BJ (cell line): ENCODE measurements around the gene PKN3. TPM values are rescaled to one million over a fixed set of nuclear protein-coding genes. Genes with fewer than 3 reads are reported as not detected.

ENCODE experiments used
- CTCF ChIA-PET: fragments of 350-600 bp; formaldehyde crosslinking; extraction: SDS; loops from one replicate; lab custom pipeline; 2021; ENCODE audit warnings: antibody characterized with exemption, inconsistent platforms; lab: Yijun Ruan, JAX
- POLR2A ChIA-PET: fragments of 300-600 bp; sonication (Branson Sonifier 250); formaldehyde crosslinking; extraction: SDS; loops from one replicate; lab custom pipeline; 2021; ENCODE audit warnings: antibody characterized with exemption; lab: Charles Lee
- DNase-seq: peaks from one replicate; pipeline ENCODE4 v3.0.0-alpha.2; 2011; ENCODE audit warnings: low read depth
- H3K27me3 ChIP-seq: 2 replicates; pipeline ENCODE4 v1.6.0; 2011; ENCODE audit warnings: low read length; ENCODE audit not compliant: control insufficient read depth, insufficient read depth
- H3K36me3 ChIP-seq: 2 replicates; pipeline ENCODE4 v1.5.1; 2011; ENCODE audit warnings: low read length; ENCODE audit not compliant: control insufficient read depth, insufficient read depth
- H3K4me3 ChIP-seq: 2 replicates; pipeline ENCODE4 v1.5.1; 2011; ENCODE audit warnings: low read depth, mild to moderate bottlenecking, control low read depth, low read length
- CTCF ChIP-seq: IDR thresholded peaks from 2 replicates; pipeline ENCODE4 v1.5.1; 2011; ENCODE audit warnings: low read depth, mild to moderate bottlenecking, control low read depth, inconsistent platforms, low read length, moderate library complexity; ENCODE audit not compliant: insufficient read depth
- polyA minus RNA-seq: library from RNA; depleted of rRNA, polyadenylated mRNA; stranded (reverse); fragments of >200 nt; gene quantifications from 2 replicates; pipeline ENCODE4 v1.2.3, GENCODE V29; 2011; rRNA and poly(A)+ RNA removed
- polyA plus RNA-seq: library from polyadenylated mRNA; depleted of rRNA; stranded (reverse); fragments of >200 nt; gene quantifications from 2 replicates; pipeline ENCODE4 v1.2.3, GENCODE V29; 2011; rRNA removed

Gene PKN3
- polyA plus RNA-seq, result 2.8 and 3.4 TPM in 2 replicates
- polyA minus RNA-seq, result 4.2 and 4.7 TPM in 2 replicates

- no peak for DNase-seq
- TF ChIP-seq CTCF, result peak; percentile 92
- POLR2A ChIA-PET, result interaction anchor here (0.6 kb wide), 1 partner anchor 286 kb away, joined by 3 read pairs; no protein-coding TSS in a partner anchor
These were observed at the start of gene PKN3 for GRCh38 chr9:128702445-128702948. Gene PKN3, plus strand, starts transcription at chr9:128702503. Its CDS starts 413 bp downstream, at chr9:128702916.

GRCh38 chr9:128653908-128654307 is 48.4 kb upstream of the PKN3 start:
- no peak overlapping the region for H3K4me3 ChIP-seq
- ChIA-PET CTCF (interaction anchor here (0.7 to 1.2 kb wide), 3 partner anchors 18 to 48 kb away, joined by 3 to 4 read pairs (median 3); partner anchors contain the start of genes PKN3 and SET), POLR2A (interaction anchor here (0.6 kb wide), 1 partner anchor 9 kb away, joined by 14 read pairs; no protein-coding TSS in a partner anchor)
- H3K36me3 ChIP-seq, result no peaks in the 10 kb centered on the region
- TF ChIP-seq CTCF, result no peak
- no peaks in the 10 kb centered on the region for H3K27me3 ChIP-seq
- DNase-seq, result no peak

More at GRCh38 chr9:128702445-128702948, at the start of gene PKN3:
- Histone ChIP-seq H3K27me3 (no peaks in the 10 kb centered on the region), H3K36me3 (no peaks in the 10 kb centered on the region), H3K4me3 (peak within 1 kb of the TSS; percentile 75)
- CTCF ChIA-PET, result interaction anchor here (0.6 to 3.6 kb wide), 21 partner anchors 10 to 471 kb away, joined by 3 to 41 read pairs (median 3); partner anchors contain the start of genes SET, SPOUT1 and ZDHHC12

- H3K36me3 ChIP-seq, result no peaks in the 10 kb centered on the region
- H3K4me3 ChIP-seq, result no peak overlapping the region
- ChIA-PET POLR2A (interaction anchor here (0.6 kb wide), 1 partner anchor 101 kb away, joined by 6 read pairs; no protein-coding TSS in a partner anchor), CTCF (interaction anchor here (1.1 to 1.2 kb wide), 2 partner anchors 19 to 48 kb away, joined by 3 to 4 read pairs; partner anchors contain the start of gene PKN3)
- TF ChIP-seq CTCF, result no peak
- H3K27me3 ChIP-seq, result no peaks in the 10 kb centered on the region
- DNase-seq, result no peak
These were observed 47.8 kb upstream of the PKN3 start for GRCh38 chr9:128654481-128654880.

DNA sequence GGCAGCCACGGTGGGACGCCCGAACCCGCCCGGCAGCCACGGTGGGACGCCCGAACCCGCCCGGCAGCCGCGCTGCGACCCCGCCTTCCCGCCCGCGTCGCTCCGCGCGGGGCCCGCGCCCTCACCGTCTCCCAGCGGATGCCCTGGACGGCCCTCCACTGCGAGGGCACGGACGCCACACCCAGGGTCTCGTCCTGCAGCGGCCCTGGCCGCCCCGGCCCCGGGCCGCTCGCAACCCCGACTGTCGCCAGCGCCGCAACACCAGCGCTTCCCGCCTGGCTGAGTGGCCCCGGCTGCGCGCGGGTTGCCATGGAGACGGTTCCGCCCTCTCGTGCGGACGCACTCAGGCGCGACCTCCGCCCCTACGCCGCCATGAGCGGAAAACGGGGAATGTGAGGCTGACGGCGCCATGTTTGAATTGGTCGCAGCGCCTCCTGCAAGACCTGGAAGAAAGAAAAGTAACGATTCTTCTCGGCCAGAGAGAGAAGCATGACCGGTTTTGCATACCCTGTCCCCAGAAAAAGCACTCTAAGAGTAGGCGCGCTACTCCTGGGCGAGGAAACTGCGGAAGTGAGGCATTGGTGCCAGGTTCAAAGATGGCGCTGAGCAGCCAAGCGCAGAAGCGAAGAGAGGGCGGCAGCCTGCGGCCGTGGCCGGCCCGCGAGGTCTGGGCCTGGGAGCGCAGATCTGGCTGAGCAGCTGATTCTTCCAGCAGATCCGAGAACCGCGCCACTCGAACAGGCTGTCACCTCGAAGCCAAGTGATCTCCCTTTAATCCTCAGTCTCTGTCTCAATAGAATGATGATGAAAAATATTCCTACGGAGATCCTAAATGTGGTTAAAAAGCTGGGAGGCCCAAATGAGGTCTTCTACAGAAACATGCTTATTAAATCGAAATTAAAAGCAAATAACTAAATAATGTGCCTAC is 45.6 kb upstream of the PKN3 start, which contains the start of gene DYNC2I2:
Gene DYNC2I2 (minus strand): TSS at position 432 of the 928 bp plus-strand sequence. CDS start 121 bp downstream, at position 311.
- ChIA-PET CTCF (interaction anchor here (0.7 kb wide), 1 partner anchor 21 kb away, joined by 4 read pairs; no protein-coding TSS in a partner anchor), POLR2A (interaction anchor here (0.5 kb wide), 1 partner anchor 9 kb away, joined by 4 read pairs; no protein-coding TSS in a partner anchor)
- H3K36me3 ChIP-seq, result no peaks in the 10 kb centered on the region
- no peak for TF ChIP-seq CTCF
- H3K27me3 ChIP-seq, result no peaks in the 10 kb centered on the region
- peak; percentile 60 for DNase-seq
- H3K4me3 ChIP-seq, result peak within 1 kb of the TSS; percentile 57
